ENCODE measurements around the gene SH3PXD2B.

Gene SH3PXD2B

DNA sequence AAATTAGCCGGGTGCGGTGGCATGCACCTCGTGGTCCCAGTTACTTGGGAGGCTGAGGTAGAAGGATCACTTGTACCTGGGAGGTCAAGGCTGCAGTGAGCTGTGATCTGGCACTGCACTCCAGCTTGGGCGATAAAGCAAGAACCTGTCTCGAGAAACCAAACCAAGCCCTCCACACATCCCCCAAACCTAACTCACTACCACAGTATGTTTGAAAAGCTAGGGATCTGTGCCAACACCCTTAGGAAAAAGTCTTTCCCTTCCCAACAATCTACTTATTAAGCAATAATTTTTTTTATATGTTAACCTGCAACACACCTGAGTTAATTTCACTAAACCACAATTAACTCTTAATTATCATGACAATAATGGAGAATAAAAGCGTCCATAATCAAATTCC, 173.0 kb downstream of the SH3PXD2B start:
- TF ChIP-seq POLR2AphosphoS5 (IDR thresholded peaks at IDR 0.05; ENCODE audit: low read depth, low read length), result no peak
- TF ChIP-seq, protein P1, sequence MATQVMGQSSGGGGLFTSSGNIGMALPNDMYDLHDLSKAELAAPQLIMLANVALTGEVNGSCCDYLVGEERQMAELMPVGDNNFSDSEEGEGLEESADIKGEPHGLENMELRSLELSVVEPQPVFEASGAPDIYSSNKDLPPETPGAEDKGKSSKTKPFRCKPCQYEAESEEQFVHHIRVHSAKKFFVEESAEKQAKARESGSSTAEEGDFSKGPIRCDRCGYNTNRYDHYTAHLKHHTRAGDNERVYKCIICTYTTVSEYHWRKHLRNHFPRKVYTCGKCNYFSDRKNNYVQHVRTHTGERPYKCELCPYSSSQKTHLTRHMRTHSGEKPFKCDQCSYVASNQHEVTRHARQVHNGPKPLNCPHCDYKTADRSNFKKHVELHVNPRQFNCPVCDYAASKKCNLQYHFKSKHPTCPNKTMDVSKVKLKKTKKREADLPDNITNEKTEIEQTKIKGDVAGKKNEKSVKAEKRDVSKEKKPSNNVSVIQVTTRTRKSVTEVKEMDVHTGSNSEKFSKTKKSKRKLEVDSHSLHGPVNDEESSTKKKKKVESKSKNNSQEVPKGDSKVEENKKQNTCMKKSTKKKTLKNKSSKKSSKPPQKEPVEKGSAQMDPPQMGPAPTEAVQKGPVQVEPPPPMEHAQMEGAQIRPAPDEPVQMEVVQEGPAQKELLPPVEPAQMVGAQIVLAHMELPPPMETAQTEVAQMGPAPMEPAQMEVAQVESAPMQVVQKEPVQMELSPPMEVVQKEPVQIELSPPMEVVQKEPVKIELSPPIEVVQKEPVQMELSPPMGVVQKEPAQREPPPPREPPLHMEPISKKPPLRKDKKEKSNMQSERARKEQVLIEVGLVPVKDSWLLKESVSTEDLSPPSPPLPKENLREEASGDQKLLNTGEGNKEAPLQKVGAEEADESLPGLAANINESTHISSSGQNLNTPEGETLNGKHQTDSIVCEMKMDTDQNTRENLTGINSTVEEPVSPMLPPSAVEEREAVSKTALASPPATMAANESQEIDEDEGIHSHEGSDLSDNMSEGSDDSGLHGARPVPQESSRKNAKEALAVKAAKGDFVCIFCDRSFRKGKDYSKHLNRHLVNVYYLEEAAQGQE (IDR thresholded peaks at IDR 0.05; ENCODE audit: insufficient read depth in 1 of 2, low read depth in 2 of 2, low read length in 2 of 2), result no peak
- no peak for TF ChIP-seq TAF1 (IDR thresholded peaks at IDR 0.05; ENCODE audit: borderline replicate concordance, insufficient read depth, low read length)
- no peak for TF ChIP-seq FOXP2 (optimal IDR thresholded peaks at IDR 0.05; ENCODE audit: borderline replicate concordance, extremely low read depth, extremely low read length, insufficient read depth)
- no peak for TF ChIP-seq SIN3A (IDR thresholded peaks at IDR 0.05; ENCODE audit: borderline replicate concordance, insufficient read depth, low read length)

DNA sequence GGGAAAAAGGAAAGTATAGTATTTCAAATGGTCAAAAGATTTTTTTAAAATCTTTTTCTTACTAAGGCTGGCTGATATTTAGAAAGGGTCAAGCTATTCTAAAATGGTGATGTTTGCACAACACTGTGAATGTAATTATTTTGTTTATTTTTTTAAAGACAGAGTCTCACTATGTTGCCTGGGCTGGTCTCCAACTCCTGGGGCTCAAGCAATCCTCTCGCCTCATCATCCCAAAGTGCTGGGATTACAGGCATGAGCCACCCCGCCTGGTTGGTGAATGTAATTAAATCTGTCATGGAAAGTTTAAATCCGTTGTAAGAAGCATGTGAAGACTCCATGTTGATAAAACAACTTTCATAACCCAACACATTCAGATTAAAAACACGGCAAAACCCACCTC, 173.4 kb downstream of the SH3PXD2B start:
- TF ChIP-seq, protein P1 (IDR thresholded peaks at IDR 0.05; ENCODE audit: insufficient read depth in 1 of 2, low read depth in 2 of 2, low read length in 2 of 2), result no peak
- TF ChIP-seq POLR2AphosphoS5 (IDR thresholded peaks at IDR 0.05; ENCODE audit: low read depth, low read length) (no peak), SIN3A (IDR thresholded peaks at IDR 0.05; ENCODE audit: borderline replicate concordance, insufficient read depth, low read length) (no peak), FOXP2 (optimal IDR thresholded peaks at IDR 0.05; ENCODE audit: borderline replicate concordance, extremely low read depth, extremely low read length, insufficient read depth) (no peak), TAF1 (IDR thresholded peaks at IDR 0.05; ENCODE audit: borderline replicate concordance, insufficient read depth, low read length) (no peak)

DNA sequence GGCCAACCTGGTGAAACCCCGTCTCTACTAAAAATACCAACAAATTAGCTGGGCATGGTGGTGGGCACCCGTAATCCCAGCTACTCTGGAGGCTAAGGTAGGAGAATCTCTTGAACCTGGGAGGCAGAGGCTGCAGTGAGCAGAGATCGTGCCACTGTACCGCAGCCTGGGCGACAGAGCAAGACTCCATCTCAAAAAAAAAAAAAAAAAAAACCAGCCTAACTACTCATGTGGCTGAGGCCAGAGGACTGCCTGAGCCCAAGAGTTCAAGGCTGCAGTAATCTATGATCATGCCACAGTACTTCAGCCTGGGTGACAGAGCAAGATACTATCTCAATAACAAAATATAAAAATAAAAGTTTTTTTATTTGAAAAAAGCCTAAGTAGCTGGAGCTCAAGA, 174.0 kb downstream of the SH3PXD2B start:
- TF ChIP-seq SIN3A (IDR thresholded peaks at IDR 0.05; ENCODE audit: borderline replicate concordance, insufficient read depth, low read length) (no peak), TAF1 (IDR thresholded peaks at IDR 0.05; ENCODE audit: borderline replicate concordance, insufficient read depth, low read length) (no peak), FOXP2 (optimal IDR thresholded peaks at IDR 0.05; ENCODE audit: borderline replicate concordance, extremely low read depth, extremely low read length, insufficient read depth) (no peak), POLR2AphosphoS5 (IDR thresholded peaks at IDR 0.05; ENCODE audit: low read depth, low read length) (no peak)
- TF ChIP-seq, protein P1 (IDR thresholded peaks at IDR 0.05; ENCODE audit: insufficient read depth in 1 of 2, low read depth in 2 of 2, low read length in 2 of 2), result no peak

DNA sequence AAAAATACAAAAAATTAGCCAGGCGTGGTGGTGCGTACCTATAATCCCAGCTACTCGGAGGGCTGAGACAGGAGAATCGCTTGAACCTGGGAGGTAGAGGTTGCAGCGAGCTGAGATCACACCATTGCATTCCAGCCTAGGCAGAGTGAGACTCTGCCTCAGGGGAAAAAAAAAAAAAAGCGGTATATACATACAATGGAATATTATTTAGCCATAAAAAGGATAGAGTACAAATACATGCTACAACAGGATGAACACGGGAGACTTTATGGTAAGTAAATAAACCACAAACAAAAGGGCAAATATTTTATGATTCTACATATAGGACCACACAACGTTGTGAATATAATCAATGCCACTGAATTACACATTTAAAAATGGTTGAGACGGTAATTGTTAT, 176.0 kb downstream of the SH3PXD2B start:
- TF ChIP-seq TAF1 (IDR thresholded peaks at IDR 0.05; ENCODE audit: borderline replicate concordance, insufficient read depth, low read length), result no peak
- no peak for TF ChIP-seq SIN3A (IDR thresholded peaks at IDR 0.05; ENCODE audit: borderline replicate concordance, insufficient read depth, low read length)
- no peak for TF ChIP-seq POLR2AphosphoS5 (IDR thresholded peaks at IDR 0.05; ENCODE audit: low read depth, low read length)
- TF ChIP-seq, protein P1 (IDR thresholded peaks at IDR 0.05; ENCODE audit: insufficient read depth in 1 of 2, low read depth in 2 of 2, low read length in 2 of 2), result no peak
- no peak for TF ChIP-seq FOXP2 (optimal IDR thresholded peaks at IDR 0.05; ENCODE audit: borderline replicate concordance, extremely low read depth, extremely low read length, insufficient read depth)

DNA sequence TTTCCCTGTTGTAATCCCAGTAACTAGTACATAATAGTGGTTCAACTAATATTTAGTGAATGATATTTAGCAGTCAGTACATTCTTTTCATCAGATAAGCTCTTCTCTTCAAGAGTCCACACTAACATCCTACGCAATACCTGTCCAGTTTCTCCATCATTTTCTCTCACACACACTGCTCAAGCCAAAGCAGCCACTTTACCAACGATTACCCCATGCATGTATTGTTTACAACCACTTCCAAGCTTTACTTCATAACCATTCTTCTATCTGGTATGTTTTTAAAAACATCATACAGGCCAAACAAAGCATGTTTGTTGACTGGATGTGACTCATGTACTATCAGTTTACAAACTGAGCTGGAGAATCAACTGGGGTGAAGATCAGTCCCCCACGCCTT, 178.1 kb downstream of the SH3PXD2B start:
- no peak for TF ChIP-seq POLR2AphosphoS5 (IDR thresholded peaks at IDR 0.05; ENCODE audit: low read depth, low read length)
- no peak for TF ChIP-seq FOXP2 (optimal IDR thresholded peaks at IDR 0.05; ENCODE audit: borderline replicate concordance, extremely low read depth, extremely low read length, insufficient read depth)
- no peak for TF ChIP-seq SIN3A (IDR thresholded peaks at IDR 0.05; ENCODE audit: borderline replicate concordance, insufficient read depth, low read length)
- TF ChIP-seq, protein P1 (IDR thresholded peaks at IDR 0.05; ENCODE audit: insufficient read depth in 1 of 2, low read depth in 2 of 2, low read length in 2 of 2), result no peak
- no peak for TF ChIP-seq TAF1 (IDR thresholded peaks at IDR 0.05; ENCODE audit: borderline replicate concordance, insufficient read depth, low read length)

Measured in PFSK-1 (cell line).